MM.1S (cell line): Measurements from ENCODE around the gene DHRS7C.

ENCODE experiments used
- DNase-seq: peaks from one replicate; pipeline ENCODE4 v3.0.0-alpha.2; 2015
- H2AFZ ChIP-seq: fragments of 300-600 bp; sonication (generic); 2 replicates; pipeline ENCODE4 v1.6.0; 2016; ENCODE audit warnings: antibody characterized with exemption, low read length
- H3F3A ChIP-seq: fragments of 300-600 bp; sonication (generic); 2 replicates; pipeline ENCODE4 v1.6.1; 2016; ENCODE audit warnings: mild to moderate bottlenecking, antibody characterized with exemption, low read length, moderate library complexity, mixed read lengths; ENCODE audit not compliant: insufficient read depth
- H3K27ac ChIP-seq: fragments of 300-600 bp; sonication (generic); 2 replicates; pipeline ENCODE4 v1.5.1; 2016; ENCODE audit warnings: mild to moderate bottlenecking, low read length
- H3K27me3 ChIP-seq: fragments of 300-600 bp; sonication (generic); replicated peaks from 2 replicates; pipeline ENCODE4 v1.6.0; 2016; ENCODE audit warnings: low read length; ENCODE audit not compliant: insufficient read depth
- H3K36me3 ChIP-seq: fragments of 300-600 bp; sonication (generic); replicated peaks from 2 replicates; pipeline ENCODE4 v1.6.1; 2016; ENCODE audit warnings: mild to moderate bottlenecking, low read length, mixed read lengths; ENCODE audit not compliant: insufficient read depth
- H3K4me1 ChIP-seq: fragments of 300-600 bp; sonication (generic); 2 replicates; pipeline ENCODE4 v1.6.1; 2016; ENCODE audit warnings: low read length, mixed read lengths
- H3K4me2 ChIP-seq: fragments of 300-600 bp; sonication (generic); 2 replicates; pipeline ENCODE4 v1.6.0; 2016; ENCODE audit warnings: low read depth, low read length
- H3K4me3 ChIP-seq: fragments of 300-600 bp; sonication (generic); 2 replicates; pipeline ENCODE4 v1.5.1; 2016; ENCODE audit warnings: low read length, mixed read lengths
- H3K79me2 ChIP-seq: fragments of 300-600 bp; sonication (generic); 2 replicates; pipeline ENCODE4 v1.6.1; 2016; ENCODE audit warnings: mixed run types, low read length, mixed read lengths
- H3K9ac ChIP-seq: fragments of 300-600 bp; sonication (generic); 2 replicates; pipeline ENCODE4 v1.6.1; 2016; ENCODE audit warnings: low read length, mixed read lengths
- H3K9me2 ChIP-seq: fragments of 300-600 bp; sonication (generic); replicated peaks from 2 replicates; pipeline ENCODE4 v1.6.1; 2016; ENCODE audit warnings: mild to moderate bottlenecking, low read length, mixed read lengths; ENCODE audit not compliant: insufficient read depth
- H3K9me3 ChIP-seq: fragments of 300-600 bp; sonication (generic); replicated peaks from 2 replicates; pipeline ENCODE4 v1.6.1; 2016; ENCODE audit warnings: mild to moderate bottlenecking, low read length, mixed read lengths; ENCODE audit not compliant: insufficient read depth
- H4K20me1 ChIP-seq: fragments of 300-600 bp; sonication (generic); 2 replicates; pipeline ENCODE4 v1.6.1; 2016; ENCODE audit warnings: mild to moderate bottlenecking, low read length, moderate library complexity, mixed read lengths; ENCODE audit not compliant: insufficient read depth
- CTCF ChIP-seq: fragments of 300-600 bp; sonication (generic); IDR thresholded peaks from 2 replicates; pipeline ENCODE4 v1.5.1; 2016; ENCODE audit warnings: antibody characterized with exemption, low read length, mixed read lengths
- EZH2 ChIP-seq: fragments of 300-600 bp; sonication (generic); optimal IDR thresholded peaks from 2 replicates; pipeline ENCODE3; 2017; ENCODE audit warnings: low read depth, mild to moderate bottlenecking, antibody characterized with exemption, low read length, mixed read lengths
- EZH2phosphoT487 ChIP-seq: fragments of 300-600 bp; sonication (generic); IDR thresholded peaks from 2 replicates; pipeline ENCODE4 v1.6.1; 2018; ENCODE audit warnings: antibody characterized with exemption, low read length

DHRS7C gene

GRCh38 chr17:9755083-9755482 lies 36.3 kb downstream of the DHRS7C start:
- Histone ChIP-seq H3K4me3 (no peak overlapping the region), H3K9ac (no peak overlapping the region)

GRCh38 chr17:9750524-9750923 lies 40.9 kb downstream of the DHRS7C start:
- no peak for TF ChIP-seq EZH2
- TF ChIP-seq CTCF = no peak
- TF ChIP-seq EZH2phosphoT487 = no peak
- no peak overlapping the region for H3K27ac ChIP-seq
- H3K36me3 ChIP-seq = no peaks in the 10 kb centered on the region
- H3K79me2 ChIP-seq = no peaks in the 10 kb centered on the region
- no peaks in the 10 kb centered on the region for H3K4me1 ChIP-seq
- no peaks in the 10 kb centered on the region for H3K9me2 ChIP-seq
- no peak overlapping the region for H3K9ac ChIP-seq
- no peak for DNase-seq
- H2AFZ ChIP-seq = no peak overlapping the region
- H3K4me3 ChIP-seq = no peak overlapping the region
- H3K4me2 ChIP-seq = no peak overlapping the region
- H3F3A ChIP-seq = no peaks in the 10 kb centered on the region
- H3K9me3 ChIP-seq = no peaks in the 10 kb centered on the region
- no peaks in the 10 kb centered on the region for H4K20me1 ChIP-seq
- peaks cover 35% of the 10 kb centered on the region for H3K27me3 ChIP-seq

More at GRCh38 chr17:9755083-9755482, 36.3 kb downstream of the DHRS7C start:
- Histone ChIP-seq H3F3A (no peaks in the 10 kb centered on the region), H3K36me3 (no peaks in the 10 kb centered on the region), H3K9me2 (no peaks in the 10 kb centered on the region), H2AFZ (no peak overlapping the region), H3K4me1 (no peaks in the 10 kb centered on the region), H3K79me2 (no peaks in the 10 kb centered on the region), H3K4me2 (no peak overlapping the region), H3K27me3 (peaks cover 31% of the 10 kb centered on the region), H3K27ac (no peak overlapping the region), H3K9me3 (no peaks in the 10 kb centered on the region), H4K20me1 (no peaks in the 10 kb centered on the region)
- no peak for TF ChIP-seq CTCF
- TF ChIP-seq EZH2phosphoT487 = no peak
- DNase-seq = no peak

GRCh38 chr17:9729735-9730420 lies 61.5 kb downstream of the DHRS7C start:
- H3F3A ChIP-seq = no peaks in the 10 kb centered on the region
- no peak overlapping the region for H3K4me3 ChIP-seq
- no peaks in the 10 kb centered on the region for H3K9me3 ChIP-seq
- H3K27ac ChIP-seq = no peak overlapping the region
- DNase-seq = no peak
- H3K36me3 ChIP-seq = no peaks in the 10 kb centered on the region
- H3K4me2 ChIP-seq = no peak overlapping the region
- H3K4me1 ChIP-seq = no peaks in the 10 kb centered on the region
- no peak overlapping the region for H2AFZ ChIP-seq
- H4K20me1 ChIP-seq = no peaks in the 10 kb centered on the region
- TF ChIP-seq EZH2phosphoT487 (no peak), EZH2 (no peak), CTCF (no peak)
- no peaks in the 10 kb centered on the region for H3K79me2 ChIP-seq
- H3K9ac ChIP-seq = no peak overlapping the region
- H3K9me2 ChIP-seq = no peaks in the 10 kb centered on the region; the same call in 1 of the 2 replicates
- H3K27me3 ChIP-seq = peaks cover 42% of the 10 kb centered on the region
